DND-41 (cell line): ENCODE results near the gene RASAL2.

ENCODE experiments used
- CTCF ChIP-seq: IDR thresholded peaks from 2 replicates; pipeline ENCODE4 v1.5.1; 2012; ENCODE audit warnings: borderline replicate concordance, low read length, moderate library complexity, mild to moderate bottlenecking; ENCODE audit not compliant: poor library complexity, severe bottlenecking; ENCODE audit errors: extremely low read depth
- EZH2 ChIP-seq: IDR thresholded peaks from 3 replicates; pipeline ENCODE4 v1.6.1; 2012; ENCODE audit warnings: borderline replicate concordance, low read depth, mild to moderate bottlenecking, moderate library complexity, low read length, inconsistent platforms; ENCODE audit not compliant: severe bottlenecking

GRCh38 chr1:178502330-178502714 is 408.4 kb downstream of the RASAL2 start:
- TF ChIP-seq CTCF: no peak
- TF ChIP-seq EZH2: no peak
